HepG2 (cell line): ENCODE results near the gene OPRM1.

ENCODE experiments used
- CTCF ChIP-seq: sonication (generic); formaldehyde crosslinking; IDR thresholded peaks from 2 replicates; pipeline ENCODE4 v1.5.0; 2020; ENCODE audit warnings: mild to moderate bottlenecking, missing genetic modification reagents, moderate library complexity
- KDM6A ChIP-seq: IDR thresholded peaks from 2 replicates; pipeline ENCODE4 v1.6.1; 2016; ENCODE audit warnings: low read depth
- MAFG ChIP-seq: sonication (generic); formaldehyde crosslinking; IDR thresholded peaks from 2 replicates; pipeline ENCODE4 v1.5.1; 2020; ENCODE audit warnings: mild to moderate bottlenecking, missing genetic modification reagents
- MLLT10 ChIP-seq: sonication (generic); formaldehyde crosslinking; IDR thresholded peaks from 2 replicates; pipeline ENCODE4 v1.4.0; 2020; ENCODE audit warnings: missing genetic modification reagents
- MTA1 ChIP-seq: sonication (generic); formaldehyde crosslinking; IDR thresholded peaks from 2 replicates; pipeline ENCODE4 v1.4.0; 2020; ENCODE audit warnings: missing genetic modification reagents, mild to moderate bottlenecking, borderline replicate concordance
- ONECUT2 ChIP-seq: sonication (generic); formaldehyde crosslinking; IDR thresholded peaks from 2 replicates; pipeline ENCODE4 v1.4.0; 2020; ENCODE audit warnings: missing genetic modification reagents
- ZNF138 ChIP-seq: sonication (generic); formaldehyde crosslinking; IDR thresholded peaks from 2 replicates; pipeline ENCODE4 v1.5.0; 2020; ENCODE audit warnings: mild to moderate bottlenecking, low read depth, missing genetic modification reagents
- ZNF724P ChIP-seq: sonication (generic); formaldehyde crosslinking; IDR thresholded peaks from 2 replicates; pipeline ENCODE4 v1.8.0; 2022; ENCODE audit warnings: missing genetic modification reagents, borderline replicate concordance

GRCh38 chr6:154058963-154059680 lies 20.1 kb downstream of the OPRM1 start:
- TF ChIP-seq MAFG (CRISPR knock-in tag), result no peak
- TF ChIP-seq KDM6A (CRISPR knock-in tag), result no peak
- TF ChIP-seq MLLT10 (CRISPR knock-in tag), result no peak
- TF ChIP-seq ZNF138 (CRISPR knock-in tag), result no peak
- no peak for TF ChIP-seq ZNF724P (CRISPR knock-in tag)
- no peak for TF ChIP-seq CTCF
- TF ChIP-seq MTA1 (CRISPR knock-in tag), result no peak
- no peak for TF ChIP-seq ONECUT2 (CRISPR knock-in tag)
